ENCODE results near the gene GCSAML.

The GCSAML gene

GRCh38 chr1:247557926-247558674, 9.2 kb downstream of the GCSAML start:
- no peak overlapping the region for H3K4me3 ChIP-seq (ENCODE audit: low read depth, low read length)
- DNase-seq (ENCODE audit: low read depth), result no peak
- TF ChIP-seq CTCF (IDR thresholded peaks at IDR 0.05; ENCODE audit: low read depth, low read length, missing control alignments), result no peak
- in situ Hi-C loops (cut with HindIII; ENCODE audit: low sequenced_read_pairs), result no loop called here

- in situ Hi-C loops (cut with HindIII; ENCODE audit: low sequenced_read_pairs), result no loop called here
- no peak for TF ChIP-seq CTCF (IDR thresholded peaks at IDR 0.05; ENCODE audit: low read depth, low read length, missing control alignments)
- no peak for DNase-seq (ENCODE audit: low read depth)
- H3K4me3 ChIP-seq (ENCODE audit: low read depth, low read length), result no peak overlapping the region
Observed at GRCh38 chr1:247561711-247562110, 12.8 kb downstream of the GCSAML start.

GRCh38 chr1:247562198-247562597, 13.3 kb downstream of the GCSAML start:
- in situ Hi-C loops (cut with HindIII; ENCODE audit: low sequenced_read_pairs), result no loop called here
- DNase-seq (ENCODE audit: low read depth), result no peak
- no peak for TF ChIP-seq CTCF (IDR thresholded peaks at IDR 0.05; ENCODE audit: low read depth, low read length, missing control alignments)
- no peak overlapping the region for H3K4me3 ChIP-seq (ENCODE audit: low read depth, low read length)

GRCh38 chr1:247574236-247574635, 25.3 kb downstream of the GCSAML start:
- no peak for DNase-seq (ENCODE audit: low read depth)
- in situ Hi-C loops (cut with HindIII; ENCODE audit: low sequenced_read_pairs), result no loop called here

GRCh38 chr1:247574664-247575063, 25.7 kb downstream of the GCSAML start:
- in situ Hi-C loops (cut with HindIII; ENCODE audit: low sequenced_read_pairs), result no loop called here

More at GRCh38 chr1:247574236-247574635, 25.3 kb downstream of the GCSAML start:
- TF ChIP-seq CTCF (IDR thresholded peaks at IDR 0.05; ENCODE audit: low read depth, low read length, missing control alignments), result no peak
- H3K4me3 ChIP-seq (ENCODE audit: low read depth, low read length), result no peak overlapping the region

GRCh38 chr1:247576514-247576913, 27.6 kb downstream of the GCSAML start:
- H3K4me3 ChIP-seq (ENCODE audit: low read depth, low read length), result no peak overlapping the region
- in situ Hi-C loops (cut with HindIII; ENCODE audit: low sequenced_read_pairs), result no loop called here
- DNase-seq (ENCODE audit: low read depth), result no peak
- TF ChIP-seq CTCF (IDR thresholded peaks at IDR 0.05; ENCODE audit: low read depth, low read length, missing control alignments), result peak; percentile 23

More at GRCh38 chr1:247574664-247575063, 25.7 kb downstream of the GCSAML start:
- TF ChIP-seq CTCF (IDR thresholded peaks at IDR 0.05; ENCODE audit: low read depth, low read length, missing control alignments), result no peak
- no peak overlapping the region for H3K4me3 ChIP-seq (ENCODE audit: low read depth, low read length)
- DNase-seq (ENCODE audit: low read depth), result no peak

Data from astrocyte of the cerebellum (primary cell).